Epithelial cell of esophagus (primary cell): ENCODE data around the gene TNFAIP2.
"Not testable (repeated sequence)": the region's sequence is repeated elsewhere in the genome, so short reads cannot be mapped to it uniquely, and the experiment has no call there.

ENCODE experiments used
- DNase-seq: peaks from one replicate; pipeline ENCODE4 v3.0.0; 2010; ENCODE audit warnings: low read depth
- H3K4me3 ChIP-seq: 2 replicates; pipeline ENCODE4 v1.5.1; 2011; ENCODE audit warnings: mild to moderate bottlenecking, low read length, control low read depth
- TF ChIP-seq, protein P1 (sequence below): IDR thresholded peaks from 2 replicates; pipeline ENCODE4 v1.5.1; 2011; ENCODE audit warnings: low read depth, mild to moderate bottlenecking, low read length, control low read depth, inconsistent platforms; ENCODE audit not compliant: insufficient read depth; ENCODE audit errors: missing control alignments

The TNFAIP2 gene

DNA sequence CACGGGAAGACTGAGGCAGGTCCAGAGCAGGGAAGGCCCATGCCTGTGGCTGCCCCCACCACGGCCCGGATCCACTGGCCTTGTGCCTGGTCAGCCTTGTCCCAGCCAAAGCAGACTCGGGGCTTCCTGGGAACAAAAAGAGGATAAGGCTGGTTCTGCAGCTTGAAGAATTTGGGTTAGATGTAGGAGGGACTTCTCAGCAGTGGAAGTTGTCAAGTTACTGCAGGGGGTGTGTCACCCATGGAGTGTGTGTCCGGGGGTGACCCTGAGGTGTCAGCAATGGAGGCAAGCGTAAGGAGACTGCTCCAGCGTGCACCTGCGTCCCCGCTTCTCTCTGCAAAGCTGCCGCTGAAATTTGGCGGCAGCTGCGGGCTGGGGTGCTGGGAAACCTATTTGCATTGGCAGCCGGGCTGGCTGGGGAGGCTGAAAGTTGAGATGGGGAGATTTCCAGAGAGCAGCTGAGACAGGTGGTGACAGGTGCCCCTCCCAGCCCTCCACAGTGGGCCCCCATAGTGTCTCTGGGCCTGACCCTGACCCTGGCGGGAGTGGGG, 12.5 kb upstream of the TNFAIP2 start:
- TF ChIP-seq, protein P1, sequence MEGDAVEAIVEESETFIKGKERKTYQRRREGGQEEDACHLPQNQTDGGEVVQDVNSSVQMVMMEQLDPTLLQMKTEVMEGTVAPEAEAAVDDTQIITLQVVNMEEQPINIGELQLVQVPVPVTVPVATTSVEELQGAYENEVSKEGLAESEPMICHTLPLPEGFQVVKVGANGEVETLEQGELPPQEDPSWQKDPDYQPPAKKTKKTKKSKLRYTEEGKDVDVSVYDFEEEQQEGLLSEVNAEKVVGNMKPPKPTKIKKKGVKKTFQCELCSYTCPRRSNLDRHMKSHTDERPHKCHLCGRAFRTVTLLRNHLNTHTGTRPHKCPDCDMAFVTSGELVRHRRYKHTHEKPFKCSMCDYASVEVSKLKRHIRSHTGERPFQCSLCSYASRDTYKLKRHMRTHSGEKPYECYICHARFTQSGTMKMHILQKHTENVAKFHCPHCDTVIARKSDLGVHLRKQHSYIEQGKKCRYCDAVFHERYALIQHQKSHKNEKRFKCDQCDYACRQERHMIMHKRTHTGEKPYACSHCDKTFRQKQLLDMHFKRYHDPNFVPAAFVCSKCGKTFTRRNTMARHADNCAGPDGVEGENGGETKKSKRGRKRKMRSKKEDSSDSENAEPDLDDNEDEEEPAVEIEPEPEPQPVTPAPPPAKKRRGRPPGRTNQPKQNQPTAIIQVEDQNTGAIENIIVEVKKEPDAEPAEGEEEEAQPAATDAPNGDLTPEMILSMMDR = no peak
- no peak overlapping the region for H3K4me3 ChIP-seq
- DNase-seq = no peak

GRCh38 chr14:103111232-103111868, 11.9 kb upstream of the TNFAIP2 start:
- no peak for DNase-seq
- no peak overlapping the region for H3K4me3 ChIP-seq
- TF ChIP-seq, protein P1 = no peak

DNA sequence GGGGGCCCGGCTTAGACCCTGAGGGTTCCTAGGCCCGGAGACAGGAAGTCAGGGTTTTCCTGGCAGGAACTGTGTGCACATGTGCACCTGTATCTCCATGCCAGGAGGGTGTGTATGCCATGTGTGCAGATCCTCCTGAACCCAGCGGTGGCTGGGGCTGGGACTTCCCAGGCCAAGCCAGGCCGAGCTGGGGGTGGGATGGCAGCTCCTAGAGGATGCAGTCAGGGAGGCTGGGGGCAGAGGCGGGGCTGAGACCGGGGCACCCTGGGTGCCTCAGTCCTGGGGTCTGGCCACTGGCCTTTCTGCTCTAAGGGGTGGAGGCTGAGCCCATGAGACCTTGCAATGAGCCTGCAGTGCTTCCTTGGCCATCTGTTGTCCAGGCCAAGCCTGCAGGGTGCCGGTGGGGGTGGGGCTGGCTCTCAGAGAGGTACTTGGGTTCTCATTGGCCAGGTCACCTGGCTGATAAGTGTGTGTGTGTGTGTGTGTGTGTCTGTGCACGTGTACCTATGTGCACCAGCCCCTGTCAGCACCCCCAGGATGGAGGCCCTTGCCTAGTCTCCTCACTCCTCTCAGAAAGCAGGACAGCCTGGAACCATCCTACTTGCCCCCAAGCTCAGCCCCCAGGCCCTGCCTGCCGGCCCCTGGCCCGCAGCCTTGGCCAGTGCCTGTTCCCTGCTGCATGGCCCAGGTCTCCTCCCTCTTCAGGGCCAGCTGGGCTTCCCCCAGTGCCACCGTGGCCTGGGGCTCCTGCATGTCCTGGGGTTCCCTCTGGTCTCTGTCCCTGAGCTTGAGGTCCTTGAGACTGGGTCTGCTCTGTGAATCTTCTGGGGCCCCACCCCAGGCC, 10.6 kb upstream of the TNFAIP2 start:
- no peak overlapping the region for H3K4me3 ChIP-seq
- TF ChIP-seq, protein P1 = no peak
- DNase-seq = no peak

DNA sequence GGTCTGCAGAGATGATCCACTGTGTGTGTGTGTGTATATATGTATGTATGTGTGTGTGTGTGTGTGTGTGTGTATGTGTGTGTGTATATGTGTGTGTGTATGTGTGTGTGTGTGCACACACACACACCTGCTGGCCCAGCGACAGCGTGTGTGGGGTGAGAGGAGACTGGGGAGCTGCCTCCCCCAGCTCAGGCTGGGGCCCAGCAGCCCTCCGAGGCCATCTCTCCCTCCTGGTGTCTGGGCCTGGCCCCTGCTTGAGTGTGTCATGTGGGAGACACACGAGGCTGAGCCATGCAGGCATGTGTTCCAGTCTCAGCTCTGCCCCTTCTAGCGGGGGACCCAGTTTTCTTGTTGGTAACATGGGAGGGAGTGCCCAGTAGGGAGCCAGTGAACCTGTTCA, 10.0 kb upstream of the TNFAIP2 start:
- H3K4me3 ChIP-seq = no peak overlapping the region
- TF ChIP-seq, protein P1 = no peak
- DNase-seq = no peak

DNA sequence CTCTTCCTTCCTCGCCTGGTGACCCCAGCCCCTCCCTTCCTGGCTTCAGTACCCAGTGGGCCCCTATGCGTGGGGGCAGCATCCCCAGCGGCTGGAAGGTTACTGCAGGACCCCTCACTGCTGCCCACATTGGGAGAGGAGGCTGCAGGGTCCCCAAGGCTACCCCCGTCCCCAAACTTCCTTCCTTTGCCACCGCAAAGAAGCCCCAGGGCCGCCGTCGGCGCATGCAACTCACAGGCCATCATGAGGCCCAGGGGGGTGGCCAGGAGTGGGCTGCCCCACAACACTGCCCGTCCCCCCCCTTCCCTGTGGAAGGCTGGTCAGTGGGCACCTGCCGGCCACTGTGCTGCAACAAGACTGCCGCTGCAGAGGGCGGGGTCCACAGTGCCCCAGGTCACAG, 9.5 kb upstream of the TNFAIP2 start:
- no peak for DNase-seq
- TF ChIP-seq, protein P1 = no peak
- H3K4me3 ChIP-seq = no peak overlapping the region

GRCh38 chr14:103115086-103115679, 8.1 kb upstream of the TNFAIP2 start:
- DNase-seq, H3K4me3 ChIP-seq: not testable (repeated sequence)
